Measurements from ENCODE around the gene ENDOG.
A peak's percentile ranks its signal among the peaks of the same experiment; 100 is the strongest.
"Not testable (repeated sequence)": the region's sequence is repeated elsewhere in the genome, so short reads cannot be mapped to it uniquely, and the experiment has no call there.

Gene ENDOG

GRCh38 chr9:128829477-128830251 is 11.4 kb downstream of the ENDOG start, which contains the start of gene SPOUT1:
Gene SPOUT1 (minus strand): TSS chr9:128829794. CDS start chr9:128829780, 14 bp downstream.
- DNase-seq, result peak; percentile 92

- DNase-seq, result no peak
Observed at GRCh38 chr9:128833696-128834095, 15.4 kb downstream of the ENDOG start.

- no peak for DNase-seq
Observed at GRCh38 chr9:128835246-128836210, 17.2 kb downstream of the ENDOG start.

GRCh38 chr9:128836509-128837145 is 18.3 kb downstream of the ENDOG start:
- DNase-seq, result no peak

GRCh38 chr9:128838338-128838737 is 20.0 kb downstream of the ENDOG start:
- DNase-seq, result no peak

- DNase-seq, result no peak
Observed at GRCh38 chr9:128840524-128840923, 22.2 kb downstream of the ENDOG start.

- DNase-seq, result no peak
Observed at GRCh38 chr9:128841694-128842492, 23.6 kb downstream of the ENDOG start.

- not testable (repeated sequence) for DNase-seq
Observed at GRCh38 chr9:128843171-128843570, 24.9 kb downstream of the ENDOG start.

- no peak for DNase-seq
Observed at GRCh38 chr9:128845186-128845931, 27.1 kb downstream of the ENDOG start.

- DNase-seq, result no peak
Observed at GRCh38 chr9:128846680-128847030, 28.4 kb downstream of the ENDOG start.

- DNase-seq, result no peak
Observed at GRCh38 chr9:128847803-128848202, 29.5 kb downstream of the ENDOG start.

- not testable (repeated sequence) for DNase-seq
Observed at GRCh38 chr9:128851024-128851423, 32.7 kb downstream of the ENDOG start.

- not testable (repeated sequence) for DNase-seq
Observed at GRCh38 chr9:128851779-128852600, 33.7 kb downstream of the ENDOG start.

GRCh38 chr9:128852646-128853045 is 34.3 kb downstream of the ENDOG start:
- not testable (repeated sequence) for DNase-seq

- DNase-seq, result not testable (repeated sequence)
Observed at GRCh38 chr9:128854454-128854853, 36.2 kb downstream of the ENDOG start.

- DNase-seq, result not testable (repeated sequence)
Observed at GRCh38 chr9:128858476-128858875, 40.2 kb downstream of the ENDOG start.

- DNase-seq, result no peak
Observed at GRCh38 chr9:128860937-128861336, 42.6 kb downstream of the ENDOG start.

GRCh38 chr9:128861501-128861900 is 43.2 kb downstream of the ENDOG start:
- DNase-seq, result no peak

- DNase-seq, result no peak
Observed at GRCh38 chr9:128862401-128862851, 44.1 kb downstream of the ENDOG start.

GRCh38 chr9:128863647-128864046 is 45.3 kb downstream of the ENDOG start:
- DNase-seq, result peak; percentile 81

Data from activated T-cell treated with anti-CD3 and anti-CD28 coated beads for 4 hours (primary cell).